ENCODE results near the gene TNRC18.

DNA sequence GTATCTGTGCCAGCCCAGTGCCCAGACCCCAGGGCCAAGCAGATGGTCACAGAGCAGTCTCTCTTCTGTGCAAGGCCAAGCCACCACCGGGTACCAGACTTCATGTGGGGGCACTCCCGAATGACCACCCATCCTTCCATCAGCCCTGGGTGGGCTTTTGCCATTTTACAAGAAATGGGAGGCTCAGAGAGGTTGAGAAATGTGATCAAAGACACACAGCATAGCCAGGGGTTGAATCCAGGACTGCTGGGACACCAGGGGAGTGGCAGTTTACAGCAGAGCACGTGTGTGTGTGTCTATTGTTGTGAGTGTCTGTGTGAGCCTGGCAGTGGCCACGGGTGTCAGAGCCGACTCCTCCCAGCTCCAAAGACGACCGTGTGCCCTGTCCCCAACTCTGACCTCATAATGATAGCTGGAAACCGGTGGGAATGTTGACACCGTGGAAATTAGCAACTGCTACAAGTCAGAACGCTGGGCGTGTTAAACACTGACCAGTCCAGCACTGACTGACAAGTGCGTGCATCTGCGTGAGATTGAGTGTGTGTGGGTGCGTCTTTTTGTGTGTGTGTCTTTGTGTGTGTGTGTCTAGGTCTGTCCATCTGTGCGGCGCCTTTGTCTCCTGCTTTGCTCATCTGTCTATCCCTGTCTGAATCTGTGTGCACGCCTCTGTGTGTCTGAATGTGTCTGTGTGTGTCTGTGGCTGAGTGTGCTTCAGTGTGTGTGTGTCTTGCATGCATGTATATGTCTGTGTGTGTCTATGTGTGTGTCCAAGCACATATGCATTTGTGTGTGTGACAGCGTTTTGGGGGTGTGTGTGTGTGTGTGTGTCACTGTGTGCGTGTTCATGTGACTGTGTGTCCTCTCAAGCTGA lies 158.1 kb downstream of the TNRC18 start:
- no peak for TF ChIP-seq EZH2 (IDR thresholded peaks at IDR 0.05; ENCODE audit: borderline replicate concordance, low read depth, low read length, poor library complexity, severe bottlenecking)
- TF ChIP-seq, protein P1, sequence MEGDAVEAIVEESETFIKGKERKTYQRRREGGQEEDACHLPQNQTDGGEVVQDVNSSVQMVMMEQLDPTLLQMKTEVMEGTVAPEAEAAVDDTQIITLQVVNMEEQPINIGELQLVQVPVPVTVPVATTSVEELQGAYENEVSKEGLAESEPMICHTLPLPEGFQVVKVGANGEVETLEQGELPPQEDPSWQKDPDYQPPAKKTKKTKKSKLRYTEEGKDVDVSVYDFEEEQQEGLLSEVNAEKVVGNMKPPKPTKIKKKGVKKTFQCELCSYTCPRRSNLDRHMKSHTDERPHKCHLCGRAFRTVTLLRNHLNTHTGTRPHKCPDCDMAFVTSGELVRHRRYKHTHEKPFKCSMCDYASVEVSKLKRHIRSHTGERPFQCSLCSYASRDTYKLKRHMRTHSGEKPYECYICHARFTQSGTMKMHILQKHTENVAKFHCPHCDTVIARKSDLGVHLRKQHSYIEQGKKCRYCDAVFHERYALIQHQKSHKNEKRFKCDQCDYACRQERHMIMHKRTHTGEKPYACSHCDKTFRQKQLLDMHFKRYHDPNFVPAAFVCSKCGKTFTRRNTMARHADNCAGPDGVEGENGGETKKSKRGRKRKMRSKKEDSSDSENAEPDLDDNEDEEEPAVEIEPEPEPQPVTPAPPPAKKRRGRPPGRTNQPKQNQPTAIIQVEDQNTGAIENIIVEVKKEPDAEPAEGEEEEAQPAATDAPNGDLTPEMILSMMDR (conservative IDR thresholded peaks at IDR 0.05; ENCODE audit: low read depth, low read length), result no peak
